ENCODE results near the gene GPN2.

DNA sequence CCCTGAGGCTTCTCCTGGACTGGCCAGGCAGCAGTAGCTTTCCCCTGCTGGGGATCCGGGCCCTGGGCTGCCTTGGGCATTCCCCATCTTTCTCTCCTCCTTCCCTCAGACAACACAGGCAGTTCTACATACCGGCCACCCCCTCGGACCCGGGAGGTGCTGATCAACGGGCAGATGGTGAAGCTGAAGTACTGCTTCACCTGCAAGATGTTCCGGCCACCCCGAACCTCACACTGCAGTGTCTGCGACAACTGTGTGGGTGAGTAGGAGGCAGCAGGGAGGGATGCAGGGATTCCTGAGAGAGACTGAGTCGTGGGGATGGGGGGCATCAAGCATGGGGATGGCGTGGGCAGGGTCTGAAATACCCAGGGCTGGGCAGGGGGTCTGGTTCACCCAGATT lies 41.6 kb downstream of the GPN2 start:
- TF ChIP-seq, protein P1, sequence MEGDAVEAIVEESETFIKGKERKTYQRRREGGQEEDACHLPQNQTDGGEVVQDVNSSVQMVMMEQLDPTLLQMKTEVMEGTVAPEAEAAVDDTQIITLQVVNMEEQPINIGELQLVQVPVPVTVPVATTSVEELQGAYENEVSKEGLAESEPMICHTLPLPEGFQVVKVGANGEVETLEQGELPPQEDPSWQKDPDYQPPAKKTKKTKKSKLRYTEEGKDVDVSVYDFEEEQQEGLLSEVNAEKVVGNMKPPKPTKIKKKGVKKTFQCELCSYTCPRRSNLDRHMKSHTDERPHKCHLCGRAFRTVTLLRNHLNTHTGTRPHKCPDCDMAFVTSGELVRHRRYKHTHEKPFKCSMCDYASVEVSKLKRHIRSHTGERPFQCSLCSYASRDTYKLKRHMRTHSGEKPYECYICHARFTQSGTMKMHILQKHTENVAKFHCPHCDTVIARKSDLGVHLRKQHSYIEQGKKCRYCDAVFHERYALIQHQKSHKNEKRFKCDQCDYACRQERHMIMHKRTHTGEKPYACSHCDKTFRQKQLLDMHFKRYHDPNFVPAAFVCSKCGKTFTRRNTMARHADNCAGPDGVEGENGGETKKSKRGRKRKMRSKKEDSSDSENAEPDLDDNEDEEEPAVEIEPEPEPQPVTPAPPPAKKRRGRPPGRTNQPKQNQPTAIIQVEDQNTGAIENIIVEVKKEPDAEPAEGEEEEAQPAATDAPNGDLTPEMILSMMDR (IDR thresholded peaks at IDR 0.05), result no peak
- TF ChIP-seq POLR2A (IDR thresholded peaks at IDR 0.05), result no peak
